RWPE2 (cell line): Measurements from ENCODE around the gene MSMB.
"Not testable (repeated sequence)": the region's sequence is repeated elsewhere in the genome, so short reads cannot be mapped to it uniquely, and the experiment has no call there.

Experiments used
- ATAC-seq: fragments of 200-7000 bp; cut with Tn5 transposase; 3 replicates; pipeline ENCODE4 v1.9.1; 2021; ENCODE audit warnings: low read depth
- DNase-seq: peaks from one replicate; pipeline ENCODE4 v3.0.0-alpha.2; 2020; ENCODE audit warnings: low spot score
- H3K27ac ChIP-seq: fragments of 450-650 bp; 2 replicates; pipeline ENCODE4 v1.5.1; 2017; ENCODE audit warnings: mild to moderate bottlenecking; ENCODE audit not compliant: poor library complexity, severe bottlenecking
- H3K27me3 ChIP-seq: fragments of 250-450 bp; sonication (Bioruptor Pico); 2 replicates; pipeline ENCODE4 v1.5.1; 2021; ENCODE audit warnings: mild to moderate bottlenecking, moderate library complexity; ENCODE audit not compliant: insufficient read depth, poor library complexity, severe bottlenecking
- H3K36me3 ChIP-seq: fragments of 250-450 bp; sonication (Bioruptor Pico); 2 replicates; pipeline ENCODE4 v1.5.1; 2020; ENCODE audit warnings: low read depth, mild to moderate bottlenecking, moderate library complexity
- H3K4me1 ChIP-seq: fragments of 250-450 bp; sonication (Bioruptor Pico); 2 replicates; pipeline ENCODE4 v1.5.1; 2021; ENCODE audit warnings: mild to moderate bottlenecking, moderate library complexity; ENCODE audit not compliant: insufficient read depth, poor library complexity, severe bottlenecking
- H3K4me3 ChIP-seq: fragments of 250-450 bp; sonication (Bioruptor Pico); 2 replicates; pipeline ENCODE4 v1.5.1; 2021; ENCODE audit warnings: mild to moderate bottlenecking, moderate library complexity; ENCODE audit not compliant: severe bottlenecking
- H3K9me3 ChIP-seq: fragments of 250-450 bp; sonication (Bioruptor Pico); 2 replicates; pipeline ENCODE4 v1.5.1; 2021; ENCODE audit warnings: mild to moderate bottlenecking, moderate library complexity; ENCODE audit not compliant: severe bottlenecking
- CTCF ChIP-seq: fragments of 450-650 bp; IDR thresholded peaks from one replicate; pipeline ENCODE4 v1.5.1; 2017; ENCODE audit warnings: mild to moderate bottlenecking, moderate library complexity; ENCODE audit not compliant: poor library complexity, severe bottlenecking

The MSMB gene

GRCh38 chr10:46000538-46000937, 45.5 kb downstream of the MSMB start:
- no peak for ATAC-seq
- Histone ChIP-seq H3K4me3 (no peak overlapping the region), H3K36me3 (peaks cover 66% of the 10 kb centered on the region), H3K27me3 (no peaks in the 10 kb centered on the region), H3K9me3 (no peaks in the 10 kb centered on the region), H3K27ac (no peak overlapping the region), H3K4me1 (no peaks in the 10 kb centered on the region)
- no peak for TF ChIP-seq CTCF
- no peak for DNase-seq

- not testable (repeated sequence) for H3K27ac ChIP-seq, ATAC-seq, DNase-seq, H3K4me3 ChIP-seq, H3K9me3 ChIP-seq, H3K27me3 ChIP-seq, H3K4me1 ChIP-seq
- peaks cover 60% of the 10 kb centered on the region for H3K36me3 ChIP-seq
These were observed 46.1 kb downstream of the MSMB start for GRCh38 chr10:45999955-46000354.

- Histone ChIP-seq H3K27me3 (no peaks in the 10 kb centered on the region), H3K27ac (no peak overlapping the region), H3K4me1 (no peaks in the 10 kb centered on the region), H3K36me3 (peaks cover 43% of the 10 kb centered on the region), H3K9me3 (no peaks in the 10 kb centered on the region), H3K4me3 (no peak overlapping the region)
- no peak for TF ChIP-seq CTCF
- ATAC-seq (no peak), DNase-seq (no peak)
These were observed 47.9 kb downstream of the MSMB start for GRCh38 chr10:45997994-45998763.

- no peaks in the 10 kb centered on the region for H3K27me3 ChIP-seq
- peaks cover 39% of the 10 kb centered on the region for H3K36me3 ChIP-seq
- DNase-seq = no peak
- no peak overlapping the region for H3K27ac ChIP-seq
- H3K9me3 ChIP-seq = no peaks in the 10 kb centered on the region
- H3K4me1 ChIP-seq = no peaks in the 10 kb centered on the region
- no peak for ATAC-seq
- H3K4me3 ChIP-seq = no peak overlapping the region
- TF ChIP-seq CTCF = no peak
These were observed 48.5 kb downstream of the MSMB start for GRCh38 chr10:45997557-45997956.

- not testable (repeated sequence) for H3K4me3 ChIP-seq, H3K4me1 ChIP-seq, H3K27me3 ChIP-seq, ATAC-seq, H3K9me3 ChIP-seq, DNase-seq, H3K27ac ChIP-seq
- peaks cover 33% of the 10 kb centered on the region for H3K36me3 ChIP-seq
These were observed 60.5 kb downstream of the MSMB start for GRCh38 chr10:45985590-45985989.

- not testable (repeated sequence) for H3K27me3 ChIP-seq, H3K27ac ChIP-seq, ATAC-seq, H3K9me3 ChIP-seq, H3K4me1 ChIP-seq, DNase-seq, H3K4me3 ChIP-seq
- H3K36me3 ChIP-seq = peaks cover 29% of the 10 kb centered on the region
These were observed 61.6 kb downstream of the MSMB start for GRCh38 chr10:45984473-45984872.
